NCI-H1417 treated with DMSO at 0.1 percent for 48 hours (cell line): ENCODE results near the gene CAPN8.

Experiments
- DNase-seq: peaks from one replicate; lab custom pipeline; 2025; lab: John Stamatoyannopoulos, UW

CAPN8 gene

DNA sequence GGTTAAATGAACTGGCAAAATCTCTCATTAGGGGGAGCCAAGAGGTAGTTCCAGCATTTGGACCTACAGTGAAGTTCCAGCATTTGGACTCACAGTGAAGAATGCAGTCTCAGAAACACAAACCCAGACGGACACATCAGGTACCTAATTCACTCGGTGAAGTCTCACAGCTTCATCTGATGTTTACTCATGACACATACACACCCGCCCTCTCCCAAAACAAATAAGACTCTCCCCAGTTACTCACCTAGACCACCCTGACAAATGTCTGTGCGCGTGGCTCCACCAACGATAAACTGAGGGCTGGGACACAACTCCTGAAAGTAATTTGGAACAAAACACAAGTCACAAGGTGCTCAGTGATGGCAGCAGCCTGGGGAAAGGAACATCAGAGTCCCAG, 11.4 kb downstream of the CAPN8 start:
- DNase-seq: no peak

DNA sequence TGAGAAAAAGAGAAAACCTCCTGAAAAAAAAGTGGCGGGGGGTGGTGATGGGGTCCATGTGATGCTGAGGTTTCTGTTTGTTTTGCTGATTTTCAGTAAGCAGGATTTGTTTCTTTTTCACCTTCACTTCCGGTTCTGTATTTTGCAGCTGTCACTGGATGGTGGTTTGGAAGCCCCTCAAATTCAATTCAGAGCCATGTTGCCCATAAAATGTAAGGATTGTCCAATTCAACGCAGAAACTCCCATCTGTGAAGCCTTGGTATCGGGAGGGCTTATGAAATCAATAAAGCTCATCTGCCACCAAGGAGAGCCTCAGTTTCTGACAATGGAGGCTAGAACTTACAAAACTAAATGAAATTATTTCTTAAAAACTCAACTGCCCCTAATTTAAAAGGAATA, 12.1 kb downstream of the CAPN8 start:
- no peak for DNase-seq

DNA sequence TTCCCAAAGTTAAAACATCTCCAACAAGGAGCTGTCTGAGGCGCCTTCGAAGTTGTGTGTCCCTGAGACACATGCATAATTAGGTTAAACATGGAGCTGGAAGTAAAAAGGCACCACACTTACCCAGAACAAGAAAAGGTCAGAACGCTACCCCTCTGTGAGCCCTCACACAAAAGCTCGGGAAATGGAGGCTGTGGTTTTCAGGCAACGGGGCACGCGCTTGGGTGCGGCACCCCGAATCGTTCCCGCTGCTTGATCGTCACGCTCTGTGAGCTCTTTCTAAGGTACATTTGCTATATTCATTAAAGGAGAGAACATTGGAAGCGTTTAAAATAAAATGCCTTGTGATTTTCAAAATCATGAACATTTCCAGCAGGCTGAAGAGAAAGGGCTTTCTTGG, 12.5 kb downstream of the CAPN8 start:
- DNase-seq: no peak

DNA sequence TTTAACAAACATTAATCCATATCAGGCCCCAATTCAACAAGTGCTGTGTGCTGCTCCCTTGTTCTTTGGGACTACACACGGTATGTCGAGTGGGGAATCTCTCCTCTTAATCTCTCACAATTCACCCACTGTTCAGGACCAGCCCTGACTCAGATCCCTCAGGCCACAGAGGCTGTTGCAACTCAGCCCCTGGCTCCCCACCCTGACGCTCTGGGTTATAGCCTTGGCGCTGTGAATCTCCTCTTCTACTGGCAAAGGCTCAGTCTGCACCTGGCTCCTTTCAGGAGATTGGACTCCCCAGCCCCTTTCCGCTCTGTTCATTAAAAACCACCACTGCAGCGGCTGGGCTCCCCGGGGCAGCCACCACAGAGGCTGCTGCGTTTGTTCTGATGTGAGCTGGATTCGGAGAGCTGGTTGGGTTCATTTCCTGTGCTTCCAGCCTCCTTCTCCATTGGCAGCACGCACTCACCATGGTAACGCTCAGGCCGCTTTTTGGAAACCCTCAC, 13.0 kb downstream of the CAPN8 start:
- no peak for DNase-seq

DNA sequence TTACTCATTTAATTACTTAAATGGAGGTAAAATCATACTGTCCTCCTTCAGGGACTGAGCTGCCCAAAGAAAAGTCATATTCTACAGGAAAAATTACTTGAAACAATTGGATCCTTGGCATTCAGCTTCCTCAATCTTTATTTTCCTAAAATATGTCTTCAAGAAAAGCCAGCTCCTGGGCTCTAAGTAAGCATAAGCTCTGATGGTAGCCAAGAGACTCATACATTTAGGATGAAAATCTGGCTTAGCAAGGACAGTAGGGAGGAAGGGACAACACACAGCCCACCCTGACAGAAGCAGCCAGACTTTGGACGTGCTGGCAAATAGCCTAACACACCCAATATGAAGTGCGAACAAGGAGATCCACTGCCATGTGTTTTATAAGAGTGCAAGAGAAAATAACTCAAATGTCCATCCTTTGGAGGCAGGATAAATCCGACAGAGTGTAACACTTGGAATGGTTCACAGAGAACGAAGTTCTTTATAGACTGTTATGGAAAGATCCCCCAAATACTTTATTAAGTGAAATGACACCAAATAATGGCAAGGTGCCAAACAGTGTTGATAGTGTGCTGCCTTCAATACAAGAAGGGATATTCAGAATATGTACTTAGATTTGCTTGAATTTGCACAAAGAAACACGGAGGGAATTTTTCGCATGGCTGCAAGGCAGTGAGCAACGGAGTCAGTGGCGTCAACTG, 14.1 kb downstream of the CAPN8 start:
- no peak for DNase-seq

DNA sequence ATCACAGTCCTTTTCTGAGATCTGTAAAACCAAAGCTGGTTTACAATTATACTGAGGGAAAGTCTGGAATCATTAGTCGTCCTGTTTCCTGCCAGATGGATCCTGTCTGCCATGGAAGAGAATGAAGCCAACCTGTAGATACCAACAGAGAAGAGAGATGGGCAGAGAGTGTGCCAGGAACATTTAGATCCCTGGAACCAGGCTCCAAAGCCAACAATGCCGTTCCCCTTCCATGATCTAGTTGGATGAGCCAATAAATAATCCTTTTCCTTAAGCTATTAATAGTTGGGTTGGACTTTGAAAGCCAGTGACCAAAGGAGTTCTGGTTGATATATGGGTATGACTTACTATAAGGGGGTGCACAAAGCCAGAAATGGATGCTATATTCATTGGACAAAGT, 15.0 kb downstream of the CAPN8 start:
- no peak for DNase-seq

DNA sequence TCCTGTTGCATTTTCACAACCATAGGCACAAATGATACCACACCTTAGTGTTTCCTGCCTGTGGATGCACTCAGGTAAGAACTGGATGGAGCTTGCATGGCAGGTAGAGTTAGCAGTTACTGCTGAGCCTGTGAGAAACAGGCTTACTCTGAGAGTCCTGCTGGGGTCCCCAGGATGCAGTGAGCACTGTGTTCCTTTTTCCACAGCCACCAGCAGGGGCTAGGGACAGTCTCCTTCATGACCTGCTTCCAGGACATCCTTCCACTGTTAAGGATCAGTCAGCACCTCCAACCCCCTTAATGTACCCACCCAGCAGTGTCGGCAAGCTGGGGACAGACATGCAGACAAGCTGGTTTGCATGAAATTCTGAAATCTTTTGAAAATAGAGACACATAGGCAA, 16.3 kb downstream of the CAPN8 start:
- no peak for DNase-seq

DNA sequence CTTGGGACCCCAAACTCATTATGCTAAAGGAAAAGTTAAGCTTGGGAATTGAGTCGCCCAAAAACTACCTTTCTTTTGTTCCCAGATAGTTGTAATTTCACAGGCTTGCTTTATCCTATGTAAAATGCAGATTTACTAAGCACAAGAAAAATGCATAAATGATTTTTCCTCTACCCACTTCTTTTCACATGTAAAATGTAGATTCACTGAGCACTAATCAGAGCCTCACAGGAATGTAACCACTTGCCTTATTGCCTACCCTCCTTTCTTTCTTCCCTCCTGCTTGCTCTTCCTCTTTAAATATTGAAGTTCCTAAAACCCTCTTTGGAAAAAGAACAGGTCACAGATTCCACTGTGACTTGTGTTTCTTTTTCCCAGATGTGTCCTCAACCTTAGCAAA, 18.3 kb downstream of the CAPN8 start:
- no peak for DNase-seq

DNA sequence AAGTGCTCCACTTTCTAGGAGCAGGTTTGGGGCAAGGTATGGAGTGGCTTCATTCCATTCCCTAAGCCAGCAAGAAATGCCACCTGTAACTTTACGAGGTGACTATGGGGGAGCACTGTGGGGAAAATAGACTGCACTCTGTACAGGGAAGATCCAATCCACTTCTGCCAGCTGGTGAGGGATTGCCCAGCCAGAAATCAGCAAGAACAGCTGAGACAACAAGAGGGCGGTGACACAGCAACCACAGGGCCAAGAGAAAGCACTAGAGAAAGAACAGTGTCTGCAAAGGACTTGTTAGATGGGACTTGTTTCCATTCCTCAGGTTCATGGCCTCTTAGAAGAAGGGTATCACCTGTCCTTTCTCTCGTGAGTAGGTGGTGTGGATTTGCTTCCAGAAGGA, 19.6 kb downstream of the CAPN8 start:
- no peak for DNase-seq

DNA sequence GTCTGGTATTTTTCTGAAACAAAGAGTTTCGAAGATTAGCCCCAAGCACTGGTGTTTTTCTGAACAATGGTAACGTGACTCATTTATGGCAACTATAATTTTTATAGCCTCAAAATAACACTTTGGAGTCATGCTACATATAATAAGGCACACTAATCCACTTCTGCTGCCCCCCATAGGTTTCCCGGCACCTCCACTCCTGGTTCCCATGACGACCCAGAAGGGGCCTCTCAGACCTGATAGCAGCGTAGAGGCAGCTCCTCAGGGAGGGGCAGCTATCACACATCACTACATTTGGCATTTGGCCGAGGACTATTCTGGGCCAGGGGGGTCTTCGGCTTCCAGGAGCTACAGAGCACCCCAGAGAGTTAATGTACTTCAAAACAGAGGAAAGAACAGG, 23.3 kb downstream of the CAPN8 start:
- DNase-seq: peak; percentile 9

DNA sequence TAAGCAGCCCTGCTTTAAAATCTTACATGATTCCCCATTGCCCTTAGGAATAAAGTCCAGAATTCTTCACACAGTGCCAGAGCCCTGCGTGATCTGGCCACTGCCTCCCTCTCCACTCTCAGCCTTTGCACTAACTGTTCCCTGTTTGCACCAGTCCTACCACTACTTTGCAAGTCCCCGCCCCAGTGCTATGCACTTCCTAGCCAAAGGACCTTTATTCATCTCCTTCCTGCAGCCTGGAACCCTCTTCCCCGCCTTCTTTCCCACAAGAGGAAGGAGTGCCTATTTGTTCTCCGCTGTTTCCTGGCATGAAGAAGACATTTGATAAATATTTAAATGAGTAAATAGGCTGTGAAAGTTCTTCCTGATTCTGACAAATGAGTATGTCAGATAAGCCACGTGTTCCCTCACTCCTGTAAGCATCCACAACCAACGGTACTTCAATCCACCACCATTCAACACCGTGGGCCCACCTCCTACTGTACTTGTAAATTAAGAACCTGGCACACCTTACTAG, 23.9 kb downstream of the CAPN8 start:
- no peak for DNase-seq

DNA sequence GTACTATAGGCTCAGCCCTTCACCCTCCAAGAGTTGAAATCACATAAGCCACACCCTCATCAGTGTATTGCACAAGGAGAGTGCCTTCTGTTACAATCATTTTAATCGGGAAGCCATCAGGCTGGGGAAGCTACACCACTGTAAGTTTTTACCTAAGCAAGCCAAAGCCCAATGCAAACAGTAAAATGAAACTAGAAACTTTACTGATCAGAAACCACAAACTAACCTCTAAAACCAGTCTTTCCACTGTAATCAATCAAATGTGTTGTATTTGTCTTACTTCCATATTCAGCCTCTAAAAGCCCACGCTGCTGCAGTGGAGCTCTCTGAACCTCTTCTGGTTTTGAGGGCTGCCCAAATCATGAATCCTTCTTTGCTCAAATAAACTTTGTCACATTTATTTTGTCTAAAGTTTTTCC, 26.2 kb downstream of the CAPN8 start:
- no peak for DNase-seq

DNA sequence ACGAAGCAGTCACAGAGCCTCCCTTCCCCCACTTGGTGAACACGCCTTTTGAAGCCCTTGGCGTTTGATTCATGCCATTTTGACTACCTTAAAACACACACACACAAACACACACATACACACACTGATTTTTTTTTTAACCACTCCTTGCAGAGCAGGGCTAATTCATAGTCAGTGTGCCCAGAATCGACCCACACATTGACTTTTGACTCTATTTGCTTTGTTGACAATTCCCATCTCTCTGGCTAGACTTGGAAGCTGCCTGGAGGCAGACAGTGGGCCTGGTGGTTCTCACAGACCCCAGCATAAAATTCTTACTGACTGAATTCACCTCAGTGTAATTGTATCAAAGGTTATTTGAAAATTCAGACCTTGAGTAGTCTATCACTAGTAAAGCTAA, 30.3 kb downstream of the CAPN8 start:
- no peak for DNase-seq

DNA sequence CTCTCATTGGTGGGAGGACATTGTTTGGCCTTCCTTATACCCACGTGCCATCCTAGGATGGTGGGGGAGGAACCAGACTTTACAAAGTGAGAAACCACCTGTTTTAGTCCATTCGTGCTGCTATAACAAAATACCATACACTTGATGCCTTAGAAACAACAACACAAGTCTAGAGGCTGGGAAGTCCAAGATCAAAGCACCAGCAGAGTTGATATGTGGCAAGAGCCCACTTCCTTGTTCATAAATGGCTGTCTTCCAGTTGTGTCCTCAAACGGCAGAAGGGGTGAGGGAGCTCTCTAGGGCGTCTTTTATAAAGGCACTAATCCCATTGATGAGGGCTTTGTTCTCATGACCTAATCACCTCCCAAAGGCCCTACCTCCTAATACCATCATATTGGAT, 31.1 kb downstream of the CAPN8 start:
- DNase-seq: no peak

DNA sequence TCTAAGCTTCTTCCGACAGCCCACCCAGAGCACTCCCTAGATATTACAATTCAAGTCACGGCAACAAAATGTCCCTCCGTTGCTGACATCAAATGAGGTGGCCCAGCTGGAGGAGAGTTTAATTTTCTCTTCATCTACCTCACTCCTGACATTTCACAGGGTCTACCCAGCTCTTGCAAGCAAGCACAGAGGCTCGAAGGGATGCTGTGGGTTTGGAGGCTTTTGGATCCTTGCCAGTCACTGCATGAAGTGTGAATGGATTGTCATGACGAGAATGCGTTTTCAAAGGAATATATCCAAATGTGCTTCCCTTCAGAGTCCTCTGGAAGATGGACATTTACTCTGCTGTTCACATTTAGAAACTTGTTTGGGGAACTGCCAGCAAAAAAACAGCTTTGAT, 33.5 kb downstream of the CAPN8 start:
- DNase-seq: no peak

DNA sequence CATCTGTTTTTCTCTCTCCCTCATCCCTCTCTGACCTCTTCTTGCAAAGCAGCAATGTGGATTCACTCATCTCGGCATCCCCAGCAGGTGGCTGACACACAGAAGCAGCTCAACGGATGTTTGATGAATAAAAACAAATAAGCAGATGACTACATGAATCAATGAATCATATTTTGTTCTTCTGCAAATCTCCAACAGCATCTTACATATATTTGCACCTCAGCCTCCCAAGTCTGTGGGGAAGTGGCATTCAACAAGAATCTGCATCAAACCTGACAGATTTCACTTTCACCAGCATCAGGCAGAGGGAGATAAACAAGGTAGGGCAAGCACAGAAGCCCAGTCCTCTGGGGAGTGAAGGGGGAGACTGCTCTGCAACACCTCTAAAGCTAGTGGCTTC, 34.0 kb downstream of the CAPN8 start:
- DNase-seq: no peak

DNA sequence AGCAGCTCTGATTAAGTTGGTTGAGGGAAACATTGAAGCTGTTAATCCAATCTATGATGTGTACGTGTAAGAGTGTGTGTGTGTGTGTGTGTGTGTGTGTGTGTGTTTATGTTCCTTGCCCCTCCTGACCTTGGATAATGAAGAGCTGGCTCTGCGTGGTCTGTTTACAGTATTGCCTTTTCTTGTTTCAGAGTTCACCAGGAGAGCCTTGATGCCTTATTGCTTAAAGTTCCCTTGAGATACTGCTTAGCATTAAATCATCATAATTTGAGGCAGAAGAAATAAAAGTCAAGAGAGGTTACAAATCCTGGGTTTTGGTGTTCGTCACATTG, 36.4 kb downstream of the CAPN8 start:
- DNase-seq: no peak

DNA sequence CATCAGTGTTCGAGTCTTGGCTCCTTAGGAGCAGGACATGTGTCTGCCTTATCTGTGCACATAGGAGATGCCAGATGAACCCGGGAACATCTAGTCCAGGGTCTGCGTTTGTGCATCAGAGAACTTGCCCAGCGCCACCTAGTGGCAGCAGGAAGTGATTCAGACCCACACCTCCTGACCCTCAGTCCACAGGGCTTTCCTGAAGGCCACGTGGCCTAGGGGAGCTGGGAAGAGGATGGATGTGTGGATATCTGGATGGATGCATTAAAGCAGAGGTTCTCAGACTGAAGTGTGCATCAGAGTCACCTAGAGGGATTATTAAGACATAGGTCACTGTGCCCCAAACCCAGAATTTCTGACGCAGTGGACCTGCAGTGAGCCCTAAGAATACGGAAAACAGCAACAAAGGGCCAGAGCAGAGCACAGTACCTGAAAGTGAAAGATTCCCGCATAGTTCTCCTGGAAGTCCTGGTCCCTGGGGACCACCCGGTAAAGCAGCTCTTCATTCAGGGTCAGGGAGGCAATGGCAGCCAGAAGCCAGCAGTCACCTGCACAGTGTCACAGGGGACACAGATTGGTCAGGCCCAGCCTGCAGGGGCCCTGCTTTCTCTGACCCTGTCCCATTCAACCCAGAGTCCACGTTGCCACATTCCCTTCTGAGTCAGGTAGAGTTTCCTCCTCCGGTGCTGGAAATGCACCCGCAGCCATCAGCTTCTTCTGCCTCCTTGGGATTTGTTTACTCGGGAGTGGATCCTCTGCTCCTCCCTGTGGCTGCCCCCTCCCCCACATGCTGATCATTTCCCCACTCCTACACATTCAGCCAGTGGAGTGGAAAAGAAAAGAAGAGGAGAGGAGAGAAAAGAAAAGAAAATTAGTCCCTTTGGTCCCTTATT, 37.0 kb downstream of the CAPN8 start:
- no peak for DNase-seq

DNA sequence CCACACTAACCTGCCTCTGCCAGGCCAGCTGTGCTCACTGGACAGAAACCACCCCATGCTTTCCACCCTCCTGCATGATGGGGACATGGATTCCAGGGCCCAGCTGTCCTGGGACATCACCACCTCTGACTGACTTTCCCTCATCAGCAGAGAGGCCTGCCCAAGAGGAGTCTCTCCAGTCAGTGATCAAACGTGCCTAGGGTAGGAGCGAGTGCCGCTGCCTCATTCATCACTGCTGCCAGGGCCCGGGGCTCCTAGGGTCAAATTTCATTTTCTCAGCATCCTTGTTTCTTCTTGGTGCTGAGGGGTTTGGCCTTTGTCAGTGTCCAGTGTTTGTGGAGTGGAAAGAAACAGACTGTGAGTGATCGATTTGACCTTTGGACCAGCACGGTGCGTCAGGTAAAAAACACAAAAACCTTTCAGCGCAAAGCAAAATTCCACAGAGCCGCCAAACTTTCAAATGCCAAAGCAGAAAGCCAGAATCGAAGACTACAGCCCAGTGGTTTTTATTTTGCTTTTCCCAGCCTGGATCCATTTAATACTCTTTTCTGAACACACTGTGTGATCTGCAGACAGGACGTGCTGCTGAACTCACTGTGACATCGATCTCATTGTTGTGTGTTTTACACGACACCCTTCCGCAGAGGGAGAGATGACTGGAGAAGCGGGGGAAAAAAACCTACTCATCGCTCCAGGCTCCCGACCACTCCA, 43.2 kb downstream of the CAPN8 start:
- DNase-seq: no peak

DNA sequence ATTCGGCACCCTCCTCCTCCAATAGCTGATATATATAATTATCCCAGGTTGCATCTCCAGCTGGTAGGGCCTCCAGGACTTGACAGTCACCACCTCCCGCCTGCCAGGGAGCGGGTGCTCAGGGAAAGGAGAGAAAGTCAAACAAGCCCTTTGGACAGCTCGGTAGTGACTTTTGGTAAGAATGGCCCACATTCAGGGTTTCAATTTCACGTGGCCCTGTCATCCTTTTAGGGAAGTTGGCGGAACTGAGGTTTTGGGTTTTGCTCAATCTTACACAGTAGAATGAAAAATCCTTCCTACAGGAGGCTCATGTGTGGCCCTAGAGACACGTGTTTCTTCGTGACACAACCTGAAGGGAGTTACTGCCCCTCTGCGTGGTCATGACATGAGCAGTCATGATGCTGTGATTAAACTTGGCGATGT, 44.2 kb downstream of the CAPN8 start:
- DNase-seq: no peak

DNA sequence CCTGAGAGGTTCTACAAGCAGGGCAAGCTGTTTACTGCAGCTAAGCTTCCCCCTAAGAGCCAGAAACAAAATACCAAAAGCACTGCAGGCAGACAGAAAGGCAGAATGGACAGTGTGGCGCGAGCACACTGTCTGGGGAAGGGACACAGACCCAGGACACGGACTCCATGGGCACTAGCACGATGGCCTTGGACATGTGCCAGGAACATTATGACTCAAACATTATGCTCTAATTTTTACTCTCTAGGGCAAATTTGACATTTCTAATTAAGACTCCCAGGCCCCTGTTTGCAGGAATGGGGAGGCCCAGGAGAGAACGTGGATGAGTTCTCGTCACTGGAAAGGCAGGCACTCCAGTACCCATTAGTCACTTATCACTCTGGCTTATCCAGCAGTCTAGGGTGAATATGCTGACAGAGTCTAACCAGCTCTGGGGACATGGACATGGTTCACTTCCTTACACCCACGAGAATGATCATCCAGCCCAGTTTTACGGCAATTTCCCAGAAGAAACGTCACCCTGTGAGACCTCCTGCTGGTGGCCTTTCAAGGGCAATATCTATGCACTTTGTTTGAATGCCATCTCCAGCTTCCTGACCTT, 45.1 kb downstream of the CAPN8 start:
- no peak for DNase-seq

DNA sequence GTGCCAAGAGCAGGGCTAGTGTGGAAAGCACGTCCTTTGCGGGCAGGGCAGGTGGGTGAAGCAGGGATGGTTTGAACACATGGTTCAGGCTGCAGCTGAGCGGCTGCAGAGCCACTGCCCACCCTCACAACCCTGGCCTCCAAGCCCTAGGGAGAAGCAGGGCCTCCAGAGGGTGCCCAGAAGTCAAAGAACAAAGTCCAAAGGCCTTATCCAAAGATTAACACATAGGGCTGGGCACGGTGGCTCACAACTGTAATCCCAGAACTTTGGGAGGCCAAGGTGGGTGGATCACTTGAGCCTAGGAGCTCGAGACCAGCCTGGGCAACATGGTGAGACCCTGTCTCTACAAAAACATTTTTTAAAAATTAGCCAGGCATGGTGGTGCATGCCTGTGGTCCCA, 46.8 kb downstream of the CAPN8 start:
- no peak for DNase-seq
